GM23338 (cell line): ENCODE data around the gene SLC29A2. TPM values are rescaled to one million over a fixed set of nuclear protein-coding genes. Genes with fewer than 3 reads are reported as not detected.

Experiments used
- ATAC-seq: fragments of 200-7000 bp; cut with Tn5 transposase; 3 replicates; pipeline ENCODE4 v1.9.1; 2020
- DNase-seq: peaks from one replicate; pipeline ENCODE4 v3.0.0-alpha.2; 2015; ENCODE audit warnings: low spot score
- H2AFZ ChIP-seq: fragments of 200-600 bp; sonication (generic); 2 replicates; pipeline ENCODE4 v1.8.0; 2016; ENCODE audit warnings: antibody characterized with exemption, mild to moderate bottlenecking, moderate library complexity
- H3F3A ChIP-seq: fragments of 200-600 bp; sonication (generic); replicated peaks from 2 replicates; pipeline ENCODE4 v1.8.0; 2017; ENCODE audit warnings: antibody characterized with exemption, mixed run types, low read depth
- H3K27ac ChIP-seq: fragments of 200-600 bp; sonication (generic); 2 replicates; pipeline ENCODE4 v1.6.1; 2016; ENCODE audit warnings: low read depth
- H3K27me3 ChIP-seq: fragments of 200-600 bp; sonication (generic); 2 replicates; pipeline ENCODE4 v1.8.0; 2016; ENCODE audit warnings: mild to moderate bottlenecking, mixed run types, moderate library complexity; ENCODE audit not compliant: insufficient read depth
- H3K36me3 ChIP-seq: fragments of 200-600 bp; sonication (generic); 2 replicates; pipeline ENCODE4 v1.8.0; 2016; ENCODE audit warnings: mild to moderate bottlenecking; ENCODE audit not compliant: insufficient read depth
- H3K4me1 ChIP-seq: fragments of 200-600 bp; sonication (generic); 2 replicates; pipeline ENCODE4 v1.8.0; 2016; ENCODE audit warnings: mild to moderate bottlenecking, moderate library complexity; ENCODE audit not compliant: insufficient read depth
- H3K4me2 ChIP-seq: fragments of 200-600 bp; sonication (generic); 2 replicates; pipeline ENCODE4 v1.7.1; 2017; ENCODE audit warnings: mixed run types
- H3K4me3 ChIP-seq: fragments of 200-600 bp; sonication (generic); 2 replicates; pipeline ENCODE4 v1.6.1; 2016; ENCODE audit warnings: mixed run types
- H3K79me2 ChIP-seq: fragments of 200-600 bp; sonication (generic); replicated peaks from 2 replicates; pipeline ENCODE4 v1.8.0; 2017; ENCODE audit warnings: mild to moderate bottlenecking; ENCODE audit not compliant: insufficient read depth
- H3K9me2 ChIP-seq: fragments of 200-600 bp; sonication (generic); 2 replicates; pipeline ENCODE4 v1.8.0; 2017; ENCODE audit not compliant: insufficient read depth
- H4K20me1 ChIP-seq: fragments of 200-600 bp; sonication (generic); replicated peaks from 2 replicates; pipeline ENCODE4 v1.8.0; 2017; ENCODE audit warnings: mild to moderate bottlenecking; ENCODE audit not compliant: insufficient read depth
- H3K27ac Mint-ChIP-seq: 2 replicates; pipeline ENCODE4 v1.8.0; 2020; ENCODE audit warnings: inconsistent platforms, mild to moderate bottlenecking, moderate library complexity, mixed read lengths
- H3K27me3 Mint-ChIP-seq: 3 replicates; pipeline ENCODE4 v1.8.0; 2022; ENCODE audit warnings: low read depth, mild to moderate bottlenecking, moderate library complexity, mixed read lengths, inconsistent platforms; ENCODE audit not compliant: insufficient read depth, poor library complexity
- H3K36me3 Mint-ChIP-seq: 3 replicates; pipeline ENCODE4 v1.8.0; 2021; ENCODE audit warnings: low read depth, mild to moderate bottlenecking, inconsistent platforms, moderate library complexity, mixed read lengths
- H3K4me1 Mint-ChIP-seq: 3 replicates; pipeline ENCODE4 v1.8.0; 2020; ENCODE audit warnings: mild to moderate bottlenecking, inconsistent platforms, mixed read lengths
- H3K4me3 Mint-ChIP-seq: 3 replicates; pipeline ENCODE4 v1.8.0; 2021; ENCODE audit warnings: moderate library complexity, mild to moderate bottlenecking, inconsistent platforms, mixed read lengths
- H3K9me3 Mint-ChIP-seq: 3 replicates; pipeline ENCODE4 v1.8.0; 2020; ENCODE audit warnings: moderate library complexity, mild to moderate bottlenecking, inconsistent platforms, mixed read lengths
- CREB1 ChIP-seq: fragments of 250-450 bp; sonication (Bioruptor Pico); IDR thresholded peaks from 2 replicates; pipeline ENCODE4 v1.5.0; 2020; ENCODE audit warnings: low read depth, mild to moderate bottlenecking, moderate library complexity
- ETS1 ChIP-seq: IDR thresholded peaks from 2 replicates; pipeline ENCODE4 v1.6.1; 2016; ENCODE audit warnings: antibody characterized with exemption
- EZH2phosphoT487 ChIP-seq: fragments of 200-600 bp; sonication (generic); IDR thresholded peaks from one replicate; pipeline ENCODE4 v1.8.1; 2018; ENCODE audit warnings: antibody characterized with exemption; ENCODE audit not compliant: unreplicated experiment
- NANOG ChIP-seq: IDR thresholded peaks from 2 replicates; pipeline ENCODE4 v1.6.1; 2016; ENCODE audit warnings: antibody characterized with exemption, borderline replicate concordance
- POLR2AphosphoS5 ChIP-seq: IDR thresholded peaks from 2 replicates; pipeline ENCODE4 v1.6.1; 2016; ENCODE audit warnings: antibody characterized with exemption, low read depth
- REST ChIP-seq: IDR thresholded peaks from one replicate; pipeline ENCODE4 v1.6.1; 2018; ENCODE audit warnings: antibody characterized with exemption; ENCODE audit not compliant: unreplicated experiment
- STAT1 ChIP-seq: IDR thresholded peaks from one replicate; pipeline ENCODE4 v1.6.1; 2016; ENCODE audit warnings: antibody characterized with exemption; ENCODE audit not compliant: unreplicated experiment
- ZNF114 ChIP-seq: fragments of 250-450 bp; sonication (Bioruptor Pico); IDR thresholded peaks from 2 replicates; pipeline ENCODE4 v1.5.0; 2020; ENCODE audit warnings: mild to moderate bottlenecking, moderate library complexity
- ZNF331 ChIP-seq: fragments of 250-450 bp; sonication (Bioruptor Pico); IDR thresholded peaks from 2 replicates; pipeline ENCODE4 v1.5.0; 2020; ENCODE audit warnings: low read depth, mild to moderate bottlenecking, moderate library complexity
- polyA plus RNA-seq: library from polyadenylated mRNA; unstranded; fragments of >200 nt; fragmentation: Nextera tagmentation; extraction: Ambion mirVana; gene quantifications from 2 replicates; pipeline ENCODE4 v1.2.1, GENCODE V29; 2016
- total RNA-seq: library from RNA; depleted of rRNA; stranded (reverse); fragments of >200 nt; shearing (Covaris generic); gene quantifications from 2 replicates; pipeline ENCODE4 v1.2.3, GENCODE V29; 2014
- TF ChIP-seq, protein P1 (sequence below): fragments of 250-450 bp; sonication (Bioruptor Pico); IDR thresholded peaks from 2 replicates; pipeline ENCODE4 v1.5.0; 2020; ENCODE audit warnings: mild to moderate bottlenecking, moderate library complexity
- TF ChIP-seq, protein P2 (sequence below), 2 experiments: fragments of 200-600 bp in 1 of 2; sonication (generic) in 1 of 2; conservative IDR thresholded peaks; 2 replicates each; pipeline versions ENCODE4 v1.5.1 to v1.6.1; 2016 to 2017; ENCODE audit warnings: antibody characterized with exemption in 2 of 2, low read depth in 2 of 2, mild to moderate bottlenecking in 2 of 2, moderate library complexity in 1 of 2

SLC29A2 gene
- total and polyA plus RNA-seq, 2 experiments from 2014 or later = 26.0 to 31.1 TPM

DNA sequence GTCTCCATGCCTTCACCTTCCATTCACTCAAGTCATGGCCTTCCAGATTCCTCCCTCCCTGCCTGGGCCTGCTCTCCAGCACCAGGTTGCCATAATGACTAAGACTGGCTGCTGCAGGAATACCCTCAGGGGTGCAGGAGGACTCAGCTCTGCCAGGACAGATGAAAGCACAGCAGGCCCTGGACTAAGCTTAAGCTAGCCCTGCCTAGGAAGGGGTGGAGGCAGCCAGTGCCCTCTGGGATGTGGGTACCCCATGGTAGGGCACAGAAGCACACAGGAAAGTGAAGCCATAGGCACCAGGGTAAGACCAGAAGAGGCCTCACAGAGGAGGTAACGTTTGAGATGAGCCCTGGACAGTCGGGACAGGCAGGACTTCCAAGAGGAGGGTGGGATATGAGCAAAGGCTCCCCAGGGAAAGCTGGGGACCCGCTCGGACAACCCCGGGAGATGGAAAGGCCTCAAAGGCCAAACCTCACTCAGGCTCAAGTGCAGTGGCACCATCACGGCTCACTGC lies 32.3 kb downstream of the SLC29A2 start:
- H3K4me1 ChIP-seq = peaks cover 21% of the 10 kb centered on the region
- Mint-ChIP-seq H3K27ac (no peak overlapping the region), H3K27me3 (peaks cover 12% of the 10 kb centered on the region), H3K9me3 (no peaks in the 10 kb centered on the region; the same call in 2 of the 3 replicates), H3K4me3 (no peak overlapping the region), H3K4me1 (peaks cover 28% of the 10 kb centered on the region), H3K36me3 (peaks cover 25% of the 10 kb centered on the region)
- no peaks in the 10 kb centered on the region for H3K9me2 ChIP-seq
- no peaks in the 10 kb centered on the region; the same call in 1 of the 2 replicates for H3K36me3 ChIP-seq
- no peaks in the 10 kb centered on the region for H3K27me3 ChIP-seq
- ATAC-seq (no peak), DNase-seq (no peak)
- TF ChIP-seq CREB1 (CRISPR knock-in tag) (no peak), NANOG (no peak), REST (no peak), ZNF114 (CRISPR knock-in tag) (no peak), POLR2AphosphoS5 (no peak), ETS1 (no peak), STAT1 (no peak), EZH2phosphoT487 (no peak), ZNF331 (CRISPR knock-in tag) (no peak)
- TF ChIP-seq, protein P1, sequence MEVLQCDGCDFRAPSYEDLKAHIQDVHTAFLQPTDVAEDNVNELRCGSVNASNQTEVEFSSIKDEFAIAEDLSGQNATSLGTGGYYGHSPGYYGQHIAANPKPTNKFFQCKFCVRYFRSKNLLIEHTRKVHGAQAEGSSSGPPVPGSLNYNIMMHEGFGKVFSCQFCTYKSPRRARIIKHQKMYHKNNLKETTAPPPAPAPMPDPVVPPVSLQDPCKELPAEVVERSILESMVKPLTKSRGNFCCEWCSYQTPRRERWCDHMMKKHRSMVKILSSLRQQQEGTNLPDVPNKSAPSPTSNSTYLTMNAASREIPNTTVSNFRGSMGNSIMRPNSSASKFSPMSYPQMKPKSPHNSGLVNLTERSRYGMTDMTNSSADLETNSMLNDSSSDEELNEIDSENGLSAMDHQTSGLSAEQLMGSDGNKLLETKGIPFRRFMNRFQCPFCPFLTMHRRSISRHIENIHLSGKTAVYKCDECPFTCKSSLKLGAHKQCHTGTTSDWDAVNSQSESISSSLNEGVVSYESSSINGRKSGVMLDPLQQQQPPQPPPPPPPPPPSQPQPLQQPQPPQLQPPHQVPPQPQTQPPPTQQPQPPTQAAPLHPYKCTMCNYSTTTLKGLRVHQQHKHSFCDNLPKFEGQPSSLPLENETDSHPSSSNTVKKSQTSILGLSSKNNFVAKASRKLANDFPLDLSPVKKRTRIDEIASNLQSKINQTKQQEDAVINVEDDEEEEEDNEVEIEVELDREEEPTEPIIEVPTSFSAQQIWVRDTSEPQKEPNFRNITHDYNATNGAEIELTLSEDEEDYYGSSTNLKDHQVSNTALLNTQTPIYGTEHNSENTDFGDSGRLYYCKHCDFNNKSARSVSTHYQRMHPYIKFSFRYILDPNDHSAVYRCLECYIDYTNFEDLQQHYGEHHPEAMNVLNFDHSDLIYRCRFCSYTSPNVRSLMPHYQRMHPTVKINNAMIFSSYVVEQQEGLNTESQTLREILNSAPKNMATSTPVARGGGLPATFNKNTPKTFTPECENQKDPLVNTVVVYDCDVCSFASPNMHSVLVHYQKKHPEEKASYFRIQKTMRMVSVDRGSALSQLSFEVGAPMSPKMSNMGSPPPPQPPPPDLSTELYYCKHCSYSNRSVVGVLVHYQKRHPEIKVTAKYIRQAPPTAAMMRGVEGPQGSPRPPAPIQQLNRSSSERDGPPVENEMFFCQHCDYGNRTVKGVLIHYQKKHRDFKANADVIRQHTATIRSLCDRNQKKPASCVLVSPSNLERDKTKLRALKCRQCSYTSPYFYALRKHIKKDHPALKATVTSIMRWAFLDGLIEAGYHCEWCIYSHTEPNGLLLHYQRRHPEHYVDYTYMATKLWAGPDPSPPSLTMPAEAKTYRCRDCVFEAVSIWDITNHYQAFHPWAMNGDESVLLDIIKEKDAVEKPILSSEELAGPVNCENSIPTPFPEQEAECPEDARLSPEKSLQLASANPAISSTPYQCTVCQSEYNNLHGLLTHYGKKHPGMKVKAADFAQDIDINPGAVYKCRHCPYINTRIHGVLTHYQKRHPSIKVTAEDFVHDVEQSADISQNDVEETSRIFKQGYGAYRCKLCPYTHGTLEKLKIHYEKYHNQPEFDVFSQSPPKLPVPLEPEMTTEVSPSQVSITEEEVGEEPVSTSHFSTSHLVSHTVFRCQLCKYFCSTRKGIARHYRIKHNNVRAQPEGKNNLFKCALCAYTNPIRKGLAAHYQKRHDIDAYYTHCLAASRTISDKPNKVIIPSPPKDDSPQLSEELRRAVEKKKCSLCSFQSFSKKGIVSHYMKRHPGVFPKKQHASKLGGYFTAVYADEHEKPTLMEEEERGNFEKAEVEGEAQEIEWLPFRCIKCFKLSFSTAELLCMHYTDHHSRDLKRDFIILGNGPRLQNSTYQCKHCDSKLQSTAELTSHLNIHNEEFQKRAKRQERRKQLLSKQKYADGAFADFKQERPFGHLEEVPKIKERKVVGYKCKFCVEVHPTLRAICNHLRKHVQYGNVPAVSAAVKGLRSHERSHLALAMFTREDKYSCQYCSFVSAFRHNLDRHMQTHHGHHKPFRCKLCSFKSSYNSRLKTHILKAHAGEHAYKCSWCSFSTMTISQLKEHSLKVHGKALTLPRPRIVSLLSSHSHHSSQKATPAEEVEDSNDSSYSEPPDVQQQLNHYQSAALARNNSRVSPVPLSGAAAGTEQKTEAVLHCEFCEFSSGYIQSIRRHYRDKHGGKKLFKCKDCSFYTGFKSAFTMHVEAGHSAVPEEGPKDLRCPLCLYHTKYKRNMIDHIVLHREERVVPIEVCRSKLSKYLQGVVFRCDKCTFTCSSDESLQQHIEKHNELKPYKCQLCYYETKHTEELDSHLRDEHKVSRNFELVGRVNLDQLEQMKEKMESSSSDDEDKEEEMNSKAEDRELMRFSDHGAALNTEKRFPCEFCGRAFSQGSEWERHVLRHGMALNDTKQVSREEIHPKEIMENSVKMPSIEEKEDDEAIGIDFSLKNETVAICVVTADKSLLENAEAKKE (CRISPR knock-in tag) = no peak
- TF ChIP-seq, protein P2, sequence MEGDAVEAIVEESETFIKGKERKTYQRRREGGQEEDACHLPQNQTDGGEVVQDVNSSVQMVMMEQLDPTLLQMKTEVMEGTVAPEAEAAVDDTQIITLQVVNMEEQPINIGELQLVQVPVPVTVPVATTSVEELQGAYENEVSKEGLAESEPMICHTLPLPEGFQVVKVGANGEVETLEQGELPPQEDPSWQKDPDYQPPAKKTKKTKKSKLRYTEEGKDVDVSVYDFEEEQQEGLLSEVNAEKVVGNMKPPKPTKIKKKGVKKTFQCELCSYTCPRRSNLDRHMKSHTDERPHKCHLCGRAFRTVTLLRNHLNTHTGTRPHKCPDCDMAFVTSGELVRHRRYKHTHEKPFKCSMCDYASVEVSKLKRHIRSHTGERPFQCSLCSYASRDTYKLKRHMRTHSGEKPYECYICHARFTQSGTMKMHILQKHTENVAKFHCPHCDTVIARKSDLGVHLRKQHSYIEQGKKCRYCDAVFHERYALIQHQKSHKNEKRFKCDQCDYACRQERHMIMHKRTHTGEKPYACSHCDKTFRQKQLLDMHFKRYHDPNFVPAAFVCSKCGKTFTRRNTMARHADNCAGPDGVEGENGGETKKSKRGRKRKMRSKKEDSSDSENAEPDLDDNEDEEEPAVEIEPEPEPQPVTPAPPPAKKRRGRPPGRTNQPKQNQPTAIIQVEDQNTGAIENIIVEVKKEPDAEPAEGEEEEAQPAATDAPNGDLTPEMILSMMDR (conservative IDR thresholded peaks at IDR 0.05; ENCODE audit: low read depth in 2 of 2) = no peak
- no peak overlapping the region for H3K27ac ChIP-seq
- no peaks in the 10 kb centered on the region; the same call in 1 of the 2 replicates for H4K20me1 ChIP-seq
- no peak overlapping the region for H3K4me3 ChIP-seq
- H3K4me2 ChIP-seq = no peak overlapping the region
- H3F3A ChIP-seq = peaks cover 8% of the 10 kb centered on the region; the same call in 1 of the 2 replicates
- H3K79me2 ChIP-seq = peaks cover 10% of the 10 kb centered on the region
- H2AFZ ChIP-seq = no peak overlapping the region
